CD4-positive, alpha-beta T cell treated with Interleukin-1 beta for 1 hour (primary cell): Measurements from ENCODE around the gene MITF.

Experiments used
- DNase-seq, 2 donors: peaks; one replicate each; pipeline ENCODE4 v3.0.0-alpha.2; 2020 to 2022

The MITF gene

DNA sequence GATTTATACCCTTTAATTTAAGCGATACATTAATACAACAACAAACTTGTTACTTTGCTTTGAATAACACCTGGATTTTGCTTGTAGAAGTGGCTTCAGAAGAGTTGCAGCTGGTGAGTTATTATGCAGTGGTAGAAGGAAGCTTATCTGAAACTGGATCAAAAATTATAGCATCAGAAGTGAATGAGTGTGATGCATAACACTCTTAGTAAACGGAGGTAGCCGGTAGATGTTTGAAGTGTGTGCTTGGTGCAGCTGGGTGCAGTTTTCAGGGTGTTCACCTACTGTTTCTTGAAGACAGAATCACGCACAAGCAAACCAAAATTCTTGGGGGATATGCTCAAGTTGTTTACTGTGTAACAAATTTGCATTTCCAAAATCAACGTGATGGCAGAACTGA, 103.1 kb downstream of the MITF start:
- DNase-seq, result no peak

DNA sequence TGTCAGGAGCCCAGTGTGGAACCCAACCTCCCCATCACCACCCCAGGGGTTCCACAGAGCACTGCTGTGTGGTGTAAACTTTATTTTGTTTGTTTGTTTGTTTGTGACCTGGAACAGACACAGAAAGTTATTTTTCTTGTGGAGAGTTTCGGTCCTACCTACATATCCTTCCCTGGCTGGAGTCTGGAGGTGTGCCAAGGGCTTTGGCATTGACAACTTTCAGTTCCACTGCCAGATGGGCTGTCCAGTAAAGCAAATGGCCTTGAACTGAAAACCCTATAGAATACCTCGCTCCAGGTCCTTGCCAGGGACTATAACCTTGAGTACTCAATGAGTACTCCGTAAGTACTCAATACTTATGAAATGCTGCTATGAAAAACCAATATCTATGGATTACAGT, 103.5 kb downstream of the MITF start:
- no peak for DNase-seq

DNA sequence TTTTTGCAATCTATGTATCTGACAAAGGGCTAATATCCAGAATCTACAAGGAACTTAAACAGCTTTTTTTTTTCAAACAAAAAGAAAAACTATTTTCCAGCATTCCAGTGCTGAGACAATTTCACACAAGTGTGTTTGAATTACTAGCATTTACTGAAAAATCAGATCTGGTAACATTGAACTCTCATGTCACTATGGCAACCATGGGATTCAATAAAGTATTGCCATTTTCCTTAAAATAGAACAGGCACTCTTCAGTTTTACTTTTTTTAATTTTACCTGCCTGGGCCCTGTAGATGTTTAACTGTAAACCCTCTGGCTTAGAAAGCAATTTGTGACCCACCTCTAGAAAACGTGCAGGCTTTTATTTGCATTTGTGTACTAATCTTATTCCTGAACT, 105.4 kb downstream of the MITF start:
- DNase-seq, result no peak

DNA sequence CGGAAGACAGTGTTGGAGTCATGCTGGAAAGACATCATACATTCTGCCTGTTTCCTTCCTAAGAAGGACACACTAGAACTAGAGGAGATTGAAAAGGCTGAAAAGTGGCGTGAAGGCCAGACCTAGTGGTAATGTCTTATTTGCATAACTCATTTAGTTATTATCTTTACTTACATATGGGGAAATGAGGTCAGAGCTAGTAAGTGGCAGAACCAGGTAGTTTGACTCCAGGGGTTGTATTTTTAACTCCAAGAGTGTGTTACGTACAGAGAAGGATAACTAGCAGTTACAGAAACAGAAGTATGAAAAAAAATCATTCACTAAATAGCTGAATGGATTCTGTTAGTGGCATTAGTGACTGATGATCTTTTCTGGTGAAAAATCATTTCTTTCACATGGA, 108.0 kb downstream of the MITF start:
- DNase-seq, result no peak

DNA sequence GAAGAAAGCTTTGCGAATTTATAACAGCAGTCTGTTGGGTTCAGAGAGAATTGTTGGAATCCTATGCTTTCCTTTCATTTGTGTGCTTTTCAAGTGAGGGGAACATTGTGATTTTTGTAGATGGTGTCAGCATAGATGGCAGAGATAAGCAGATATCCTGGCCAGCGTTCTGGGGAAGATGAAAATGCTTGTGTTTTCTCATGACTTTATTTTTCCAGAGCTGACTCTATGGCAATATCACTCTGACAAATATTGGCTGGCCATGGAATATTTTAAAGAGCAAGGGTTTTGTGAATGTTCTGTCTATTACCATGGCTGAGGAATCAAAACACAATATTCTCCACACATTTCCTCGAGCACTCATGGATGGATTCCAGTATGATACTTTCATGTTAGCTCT, 108.8 kb downstream of the MITF start:
- no peak for DNase-seq

DNA sequence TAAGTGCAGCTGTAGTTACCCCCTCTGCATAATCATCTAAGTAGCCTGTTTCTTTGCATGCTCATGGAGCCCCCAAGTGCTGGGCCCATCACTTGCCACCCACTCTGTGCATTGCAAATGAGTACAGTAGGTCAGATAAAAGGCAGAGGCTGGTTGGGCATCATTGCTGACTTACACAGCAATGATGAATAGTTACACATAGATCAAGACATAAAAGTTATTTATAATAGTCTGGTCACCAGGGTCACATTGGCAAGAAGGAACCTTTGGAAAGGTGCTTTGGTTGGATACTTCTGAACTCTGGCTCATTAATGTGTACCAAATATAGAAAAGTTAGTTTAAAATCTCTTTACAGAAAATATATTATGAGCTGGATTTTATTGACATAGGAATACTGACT, 111.6 kb downstream of the MITF start:
- no peak for DNase-seq

DNA sequence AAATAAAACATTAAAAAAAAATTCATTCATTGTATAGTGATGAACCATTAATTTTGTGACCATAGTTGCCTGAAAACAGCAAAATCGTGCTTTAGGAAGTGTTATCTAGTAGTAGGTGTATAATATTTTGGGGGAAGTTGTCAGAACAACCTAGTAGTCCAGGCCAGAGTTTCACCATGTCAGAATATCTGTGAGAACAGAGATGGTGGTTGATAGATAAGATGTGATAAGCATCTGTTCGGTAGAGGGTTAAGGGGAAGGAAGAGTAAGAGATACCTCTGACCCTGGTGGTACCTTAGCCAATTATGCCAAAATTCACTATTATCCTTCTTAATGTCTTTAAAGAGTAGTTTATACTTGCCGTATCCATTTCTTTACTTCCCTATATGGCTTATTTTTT, 113.8 kb downstream of the MITF start:
- no peak for DNase-seq

DNA sequence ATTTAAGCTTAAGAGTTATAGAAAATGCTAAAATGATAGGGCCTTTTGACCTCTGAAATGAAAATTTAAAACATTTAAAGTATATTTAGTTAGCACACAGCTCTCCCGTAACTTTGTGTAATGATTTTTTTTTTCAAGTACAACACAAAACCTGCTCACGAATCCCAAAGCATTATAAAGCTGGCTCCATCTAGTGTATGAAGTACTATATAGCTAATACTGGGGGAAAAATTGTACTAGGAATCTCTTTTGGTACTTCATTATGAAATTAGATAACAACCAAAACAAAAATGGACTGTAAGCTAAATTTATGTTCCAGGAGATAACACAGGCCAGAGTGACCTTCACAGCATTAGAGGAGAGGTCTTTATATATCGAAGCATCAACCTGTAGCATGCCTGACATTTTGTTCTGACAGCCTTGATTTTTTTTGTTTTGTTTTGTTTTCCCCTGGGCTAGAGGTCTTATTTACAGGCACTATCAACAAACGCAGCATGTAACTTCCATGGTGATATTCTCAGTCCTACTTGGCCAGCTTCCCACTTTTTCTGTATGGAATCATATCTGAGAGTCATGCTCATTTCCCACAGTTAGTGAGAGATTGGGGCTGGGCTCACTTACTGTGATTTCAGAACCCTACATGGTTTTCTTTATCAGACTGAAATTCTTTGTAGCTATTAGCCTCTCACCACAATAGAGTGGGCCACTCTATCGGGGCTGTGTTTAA, 116.3 kb downstream of the MITF start:
- no peak for DNase-seq

DNA sequence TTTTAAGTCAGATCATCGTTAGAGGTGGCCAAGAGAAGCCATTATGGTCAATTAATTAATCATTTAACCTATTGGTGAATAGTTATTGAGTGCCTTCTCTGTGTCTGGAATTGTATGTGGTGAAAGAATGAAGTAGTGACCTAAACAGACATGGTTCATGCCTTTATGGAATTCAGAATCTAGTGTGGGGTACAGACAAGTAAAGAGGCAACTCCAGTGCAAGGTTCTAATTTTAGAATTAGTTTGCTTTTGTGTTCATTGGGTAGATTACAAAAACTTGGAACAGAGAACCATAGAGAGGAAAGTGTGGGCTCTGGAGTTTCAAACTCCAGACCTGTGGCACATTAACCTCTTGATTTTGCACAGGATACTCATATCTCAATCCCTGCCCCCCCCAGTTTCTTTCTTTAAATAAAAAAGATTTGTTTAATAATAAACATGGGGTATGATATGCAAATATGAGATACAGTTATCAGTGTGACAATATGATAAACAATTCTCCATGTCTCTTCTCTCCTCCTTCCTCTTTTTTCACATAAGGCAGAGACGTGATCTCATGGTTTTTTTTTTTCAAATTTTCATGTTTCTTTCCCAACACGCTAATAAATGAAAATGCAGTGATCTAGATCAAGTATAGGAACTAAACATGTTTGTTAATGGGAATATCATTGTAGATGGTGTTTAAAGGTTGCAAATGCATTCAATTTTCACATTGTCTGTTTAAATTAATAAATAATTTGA, 117.9 kb downstream of the MITF start:
- no peak for DNase-seq

DNA sequence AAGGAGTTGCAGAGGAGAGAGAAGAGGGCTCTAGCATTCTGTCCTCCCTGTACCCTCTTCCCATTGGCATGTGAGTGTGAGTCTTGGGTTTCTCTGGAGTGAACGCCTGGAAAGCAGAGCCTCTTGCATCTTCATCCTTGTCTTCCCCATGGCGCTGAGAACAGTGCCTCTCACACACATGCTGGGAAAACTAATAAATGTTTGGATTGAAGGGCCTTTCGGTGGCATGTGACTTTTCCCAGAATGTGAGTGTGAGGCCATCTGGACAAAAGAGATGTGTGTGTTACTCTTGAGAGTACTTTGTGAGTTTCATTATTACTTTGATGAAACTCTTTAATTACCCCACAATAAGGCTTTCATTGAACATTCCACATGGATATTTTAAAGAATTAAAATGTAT, 122.3 kb downstream of the MITF start:
- DNase-seq, result no peak

DNA sequence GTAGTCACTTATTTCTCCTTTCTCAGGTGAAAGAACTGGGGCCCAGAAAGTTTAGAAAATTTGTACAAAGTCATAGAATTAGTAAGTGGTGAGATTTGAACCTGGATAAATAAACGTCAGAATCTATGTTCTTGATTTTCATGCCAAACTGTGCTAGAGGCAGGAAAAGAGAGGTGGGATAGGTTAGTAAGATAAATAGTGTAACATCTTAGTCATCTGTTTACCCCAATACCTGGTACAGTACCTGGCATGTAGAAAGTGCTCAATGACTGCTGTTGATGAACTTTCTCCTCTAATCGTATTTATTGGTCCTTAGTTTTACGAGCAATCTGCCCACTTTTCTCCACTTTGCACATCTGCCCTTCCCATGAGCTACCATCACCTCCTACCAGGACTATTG, 124.9 kb downstream of the MITF start:
- no peak for DNase-seq

DNA sequence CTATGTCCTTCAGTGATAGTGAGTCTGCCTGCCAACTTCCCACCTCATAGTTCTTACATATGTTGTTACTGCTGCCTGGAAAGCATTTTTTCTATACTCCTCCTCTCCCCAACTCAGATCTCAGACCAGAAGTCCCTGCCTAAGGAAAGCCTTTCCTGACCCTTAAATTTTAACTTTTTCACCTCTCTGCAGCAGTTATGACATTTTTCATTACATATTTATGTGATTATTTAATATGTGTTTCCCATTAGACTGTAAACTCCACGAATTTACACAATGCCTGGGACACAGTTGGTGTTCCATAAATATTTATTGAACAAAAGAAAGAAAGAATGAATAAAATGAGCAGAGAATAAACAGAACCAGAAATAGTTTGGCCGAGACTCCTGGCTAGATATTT, 125.5 kb downstream of the MITF start:
- no peak for DNase-seq

DNA sequence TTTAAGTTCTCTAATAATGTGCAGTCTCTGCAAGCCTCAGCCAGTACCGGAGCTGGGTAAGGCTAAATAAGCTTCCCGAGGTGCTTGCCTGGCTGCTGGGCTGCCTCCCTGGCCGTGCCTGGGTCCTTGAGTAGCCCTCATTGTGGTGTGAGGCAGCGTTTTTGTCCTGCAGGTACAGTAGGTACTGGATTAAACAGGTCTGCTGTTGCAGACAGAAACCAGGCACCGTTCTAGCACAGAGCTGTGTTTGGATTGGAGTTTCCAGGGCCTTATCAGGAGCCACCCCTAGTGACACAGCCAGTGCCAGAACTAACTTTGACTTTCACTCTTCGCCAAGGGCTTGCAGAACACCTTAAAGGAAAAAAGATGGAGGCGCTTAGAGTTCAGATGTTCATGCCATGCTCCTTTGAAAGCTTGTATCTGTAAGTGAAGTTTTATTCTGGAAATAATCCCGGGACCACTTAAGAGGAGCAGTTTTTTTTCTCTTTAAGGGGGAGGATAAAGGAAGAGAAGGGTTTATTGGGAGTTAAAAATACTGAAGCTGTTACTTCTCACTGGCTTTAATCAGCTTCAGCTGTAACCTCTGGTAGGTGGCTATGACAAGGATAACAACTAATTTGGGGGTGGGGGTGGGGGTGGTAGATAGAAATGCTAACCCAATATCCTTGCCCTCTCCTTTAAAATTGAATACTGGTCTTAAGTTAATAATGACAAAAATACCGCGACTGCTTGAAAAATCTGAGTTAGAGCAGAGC, 126.8 kb downstream of the MITF start:
- no peak for DNase-seq

DNA sequence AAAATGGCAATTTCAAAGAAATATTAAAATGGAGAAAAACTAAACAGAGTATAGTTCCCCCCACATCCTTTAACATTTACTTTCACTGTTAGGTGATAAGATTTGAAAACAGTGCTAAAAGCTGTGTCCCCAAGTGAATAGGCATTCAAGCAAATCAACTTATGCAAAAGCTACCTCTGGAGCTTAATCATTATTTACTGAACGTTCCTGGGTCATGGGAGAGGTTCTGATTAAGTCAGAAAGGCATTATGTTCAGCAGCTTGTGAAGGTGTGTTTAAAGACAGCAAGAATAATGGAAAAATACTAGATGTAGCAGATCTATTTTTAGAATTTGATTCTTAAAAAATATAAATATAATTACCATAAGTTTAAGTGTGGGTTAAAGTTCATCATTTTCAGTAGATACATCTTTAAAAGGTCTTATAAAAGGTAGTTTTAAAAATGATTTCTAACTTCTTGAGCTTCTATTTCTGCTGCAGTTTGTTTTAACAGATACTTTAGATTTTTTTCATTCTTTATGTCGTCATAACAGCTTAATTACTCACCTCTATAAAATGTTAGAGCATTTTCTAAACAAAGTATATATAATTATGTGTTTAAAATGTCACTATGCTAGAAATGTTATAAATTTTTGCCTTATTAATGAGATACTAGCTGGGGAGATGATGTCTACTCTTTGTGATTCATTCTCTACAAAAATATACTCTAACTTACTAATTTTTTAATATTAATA, 127.9 kb downstream of the MITF start:
- no peak for DNase-seq

DNA sequence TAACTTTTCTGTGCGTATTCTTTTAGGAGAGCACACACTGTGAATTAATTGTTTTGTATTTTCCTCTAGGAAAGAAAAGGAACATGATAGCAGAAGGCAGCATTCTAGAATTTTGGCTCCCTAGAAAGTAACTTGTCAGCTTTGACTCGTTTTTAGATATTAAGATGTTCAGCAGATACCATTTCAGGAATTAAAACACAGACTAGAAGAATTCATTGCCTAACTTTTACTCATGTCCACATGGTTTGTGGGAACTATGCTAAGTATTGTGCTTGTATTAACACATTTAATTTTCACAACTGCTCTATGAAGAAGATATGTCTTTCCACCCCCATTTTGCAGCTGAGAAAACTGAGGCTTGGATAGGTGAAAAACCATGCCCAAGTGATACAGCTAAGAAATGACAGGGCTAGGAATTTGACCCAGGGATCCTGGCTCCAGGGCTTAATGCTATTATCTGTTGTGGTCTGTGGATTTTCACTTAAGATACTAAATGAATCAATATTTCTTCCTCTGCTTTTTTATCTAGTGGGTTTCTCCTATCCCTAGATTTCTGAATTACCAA, 128.8 kb downstream of the MITF start:
- no peak for DNase-seq

DNA sequence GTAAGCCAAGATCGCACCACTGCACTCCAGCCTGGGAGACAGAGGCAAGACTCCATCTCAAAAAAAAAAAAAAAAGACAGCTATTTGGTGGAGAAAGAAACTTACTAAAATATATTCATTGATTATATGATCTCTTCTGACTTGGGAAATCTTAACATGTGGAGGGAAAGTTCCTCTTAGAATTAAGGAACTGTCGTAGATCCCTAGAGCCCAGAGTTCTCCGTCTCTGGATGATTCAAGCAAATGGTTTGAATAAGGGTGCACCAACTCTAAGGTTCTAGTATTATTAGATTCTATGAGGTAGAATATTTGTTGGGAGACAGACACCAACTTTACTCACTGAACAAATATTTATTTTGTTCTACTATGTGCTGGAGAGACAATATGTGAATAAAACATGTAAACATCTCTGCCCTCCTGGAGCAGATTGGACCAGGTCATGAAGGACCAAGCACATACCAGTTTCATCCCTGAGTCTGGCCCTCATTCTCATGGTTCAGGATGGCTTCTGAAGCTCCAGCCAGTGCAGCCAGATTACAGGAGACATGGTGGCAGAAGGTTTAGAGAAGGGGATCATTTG, 129.7 kb downstream of the MITF start:
- DNase-seq, result no peak

DNA sequence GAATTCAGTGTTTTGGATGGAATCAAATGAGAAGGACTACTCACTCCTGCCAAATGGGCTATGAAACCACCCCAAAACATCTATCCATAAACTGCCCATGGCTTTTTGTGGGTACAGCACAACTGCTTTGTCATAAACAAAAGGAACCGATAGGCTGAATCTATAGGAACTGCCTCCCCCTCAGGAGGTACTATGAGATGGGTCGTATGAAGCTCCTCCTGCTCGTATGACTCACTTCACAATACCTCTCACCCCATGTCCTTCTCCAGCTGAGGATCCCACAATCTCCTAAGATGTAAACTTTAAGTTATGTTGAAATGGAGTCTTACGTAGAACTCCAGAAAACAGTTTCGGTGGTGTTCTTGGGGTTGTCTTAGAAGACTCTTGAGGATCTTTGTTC, 130.4 kb downstream of the MITF start:
- no peak for DNase-seq

DNA sequence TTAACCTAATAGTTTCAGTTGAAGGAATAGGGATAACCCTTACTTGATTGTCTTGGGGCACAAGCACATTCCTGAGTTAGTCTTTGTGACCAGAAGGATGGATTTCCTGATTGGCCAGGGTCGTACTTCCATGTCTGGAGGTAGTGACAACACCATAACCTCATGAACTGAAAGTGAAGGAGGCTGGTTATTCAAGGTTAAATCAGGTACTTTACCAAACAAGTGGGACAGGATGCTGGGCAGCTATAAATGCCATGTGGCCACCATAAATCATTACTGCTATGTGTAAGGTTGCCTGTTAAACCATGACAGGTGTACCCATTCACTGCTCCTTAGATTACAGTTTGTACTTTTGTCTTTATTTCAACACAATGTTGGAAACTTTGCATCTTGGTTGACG, 132.0 kb downstream of the MITF start:
- no peak for DNase-seq

DNA sequence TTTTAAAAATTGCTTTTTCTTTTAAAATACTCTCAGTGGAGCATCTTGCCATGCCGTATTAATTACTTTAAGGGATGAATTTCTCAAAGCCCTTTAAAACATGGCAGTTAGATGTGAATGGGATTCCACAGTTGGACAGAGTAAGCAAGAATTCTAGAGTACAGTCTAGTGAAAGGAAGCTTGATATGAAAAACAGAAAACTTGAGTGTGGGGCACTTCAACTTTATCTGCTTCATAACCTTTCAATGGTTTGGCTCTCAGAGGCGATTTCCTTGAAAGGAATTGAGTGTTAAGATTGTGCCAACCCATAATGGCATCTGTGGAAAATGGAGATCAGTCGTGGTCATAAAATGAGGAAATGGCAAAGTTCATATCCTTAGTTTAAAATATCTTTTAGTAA, 132.6 kb downstream of the MITF start:
- no peak for DNase-seq

DNA sequence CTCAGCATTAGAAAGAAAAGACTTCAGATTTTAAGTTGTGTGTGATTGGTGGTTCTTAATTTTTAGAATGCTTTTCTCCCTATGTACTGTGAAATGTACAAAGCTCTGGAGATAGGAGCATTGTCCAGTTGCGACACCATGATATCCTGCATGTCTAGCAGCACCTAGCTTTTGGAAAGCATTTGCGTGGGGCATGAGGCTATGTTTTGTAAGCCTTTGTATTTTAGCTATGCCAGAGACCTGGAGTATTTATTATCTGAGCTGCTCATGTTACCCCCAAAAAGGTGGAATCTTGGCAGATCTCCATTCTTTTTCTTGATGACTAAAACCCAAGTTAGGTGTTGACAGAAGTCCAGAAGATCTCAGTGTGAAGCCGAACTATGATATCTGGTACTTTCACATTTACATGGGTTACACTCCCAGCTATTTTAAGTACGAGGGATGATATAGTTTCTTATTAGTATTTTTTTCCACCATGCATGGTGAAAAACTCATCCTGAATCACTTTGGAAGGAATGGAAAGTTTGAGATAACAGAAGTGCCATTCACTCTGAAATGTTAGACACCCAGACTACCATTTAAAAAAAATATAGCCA, 133.6 kb downstream of the MITF start:
- DNase-seq, result no peak

DNA sequence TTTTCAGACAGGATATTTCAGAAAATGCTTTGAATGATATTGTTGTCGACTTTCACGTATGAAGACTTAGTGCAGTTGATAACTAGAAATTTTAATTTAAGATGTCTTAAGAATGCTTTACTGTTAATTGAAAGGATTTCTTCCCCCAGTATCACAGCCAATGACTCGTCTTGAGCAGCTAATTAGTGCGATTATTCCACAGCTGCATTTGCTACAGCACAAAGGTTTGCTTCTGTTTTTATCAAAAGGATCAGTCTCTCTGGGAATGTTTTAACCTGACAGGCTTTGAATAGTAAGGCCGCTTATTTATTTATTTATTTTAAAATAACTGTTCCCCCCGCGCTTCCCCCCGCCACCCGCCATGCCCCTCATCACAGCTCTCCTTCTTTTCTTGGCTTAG, 136.8 kb downstream of the MITF start:
- no peak for DNase-seq

DNA sequence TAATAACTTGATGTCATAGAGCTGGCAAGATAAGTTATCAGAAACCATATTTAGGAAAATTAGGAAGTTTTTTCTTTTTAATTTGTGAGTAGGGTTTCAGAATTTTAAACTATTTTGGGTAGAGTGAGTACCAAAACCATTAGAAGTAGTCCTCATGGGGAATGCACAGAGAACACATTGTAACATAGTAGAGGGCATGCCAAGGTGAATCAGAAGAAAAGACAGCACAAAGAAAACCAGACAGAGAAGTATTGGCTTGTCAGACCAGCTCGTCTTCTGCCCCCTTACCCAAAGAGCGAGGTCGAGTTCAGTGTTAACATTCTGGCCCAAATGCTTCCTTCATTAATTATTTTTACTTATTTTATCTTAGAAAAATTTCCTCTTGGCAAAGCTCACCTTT, 139.0 kb downstream of the MITF start:
- DNase-seq, result no peak
